Measurements from ENCODE around the gene PATL1. TPM values are rescaled to one million over a fixed set of nuclear protein-coding genes. Genes with fewer than 3 reads are reported as not detected.
"Not testable (repeated sequence)": the region's sequence is repeated elsewhere in the genome, so short reads cannot be mapped to it uniquely, and the experiment has no call there.

Gene PATL1
- total and polyA plus RNA-seq, 2 donors: 10.9 to 19.5 TPM

DNA sequence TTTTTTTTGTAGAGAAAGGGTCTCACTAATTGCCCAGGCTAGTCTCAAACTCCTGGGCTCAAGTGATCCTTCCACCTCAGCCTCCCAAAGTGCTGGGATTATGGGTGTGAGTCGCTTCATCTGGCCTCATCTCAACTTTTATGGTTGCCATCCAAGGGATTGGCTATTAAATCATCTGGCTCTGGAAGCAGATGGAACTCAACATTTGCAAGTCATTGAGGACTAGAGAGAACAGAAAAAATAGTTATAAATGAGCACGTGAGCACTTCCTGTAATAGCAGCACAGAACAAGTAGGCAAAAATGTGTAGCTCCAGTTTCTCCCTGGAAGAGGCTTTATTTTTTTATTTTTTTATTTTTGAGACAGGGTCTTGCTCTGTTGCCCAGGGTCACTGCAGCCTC lies 22.3 kb upstream of the PATL1 start:
- H3K4me3 ChIP-seq (ENCODE audit: low read depth, low read length): no peak overlapping the region
- H3K27ac ChIP-seq (ENCODE audit: low read depth): no peak overlapping the region
- WGBS: 69% methylated on average over 2 of the region's 2 CpGs
- H3K4me1 ChIP-seq (ENCODE audit: insufficient read depth): no peaks in the 10 kb centered on the region
- H3K36me3 ChIP-seq (ENCODE audit: insufficient read depth): no peaks in the 10 kb centered on the region
- DNase-seq (ENCODE audit: extremely low spot score): no peak

DNA sequence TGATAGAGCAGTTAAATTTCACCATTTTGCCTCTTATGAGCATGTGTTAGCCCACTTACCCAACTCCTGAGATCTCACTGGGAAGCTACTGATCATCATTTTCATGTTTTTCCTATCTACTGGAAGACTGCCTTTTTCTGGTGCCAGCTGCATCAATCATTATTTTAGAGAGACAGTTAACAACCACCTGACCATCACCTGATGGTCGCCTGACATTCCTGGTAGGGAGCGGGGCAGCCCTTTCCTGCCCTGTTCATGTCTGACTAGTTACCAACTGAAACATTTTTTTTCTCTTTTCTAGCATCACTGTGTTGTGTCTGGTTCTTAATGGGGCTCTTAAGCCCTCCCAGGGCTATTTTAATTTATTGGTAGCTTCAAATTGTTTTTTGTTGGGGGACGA lies 20.2 kb upstream of the PATL1 start:
- Histone ChIP-seq H3K36me3 (ENCODE audit: insufficient read depth) (no peaks in the 10 kb centered on the region), H3K4me1 (ENCODE audit: insufficient read depth) (no peaks in the 10 kb centered on the region), H3K27ac (ENCODE audit: low read depth) (no peak overlapping the region), H3K4me3 (ENCODE audit: low read depth, low read length) (no peak overlapping the region)
- WGBS: 64% methylated on average over 3 of the region's 3 CpGs
- no peak for DNase-seq (ENCODE audit: extremely low spot score)

DNA sequence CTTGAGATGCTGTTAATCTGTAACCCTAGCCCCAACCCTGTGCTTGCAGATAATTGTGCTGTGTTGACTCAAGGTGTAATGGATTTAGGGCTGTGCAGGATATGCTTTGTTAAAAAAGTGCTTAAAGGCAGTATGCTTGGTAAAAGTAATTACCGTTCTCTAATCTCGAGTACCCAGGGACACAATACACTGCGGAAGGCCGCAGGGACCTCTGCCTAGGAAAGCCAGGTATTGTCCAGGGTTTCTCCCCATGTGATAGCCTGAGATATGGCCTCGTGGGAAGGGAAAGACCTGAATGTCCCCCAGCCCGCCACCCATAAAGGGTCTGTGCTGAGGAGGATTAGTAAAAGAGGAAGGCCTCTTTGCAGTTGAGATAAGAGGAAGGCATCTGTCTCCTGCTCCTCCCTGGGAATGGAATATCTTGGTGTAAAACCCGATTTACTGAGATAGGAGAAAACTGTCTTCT lies 12.5 kb upstream of the PATL1 start:
- not testable (repeated sequence) for DNase-seq (ENCODE audit: extremely low spot score); H3K36me3 ChIP-seq (ENCODE audit: insufficient read depth)
- 50% methylated on average over 7 of the region's 7 CpGs for WGBS

DNA sequence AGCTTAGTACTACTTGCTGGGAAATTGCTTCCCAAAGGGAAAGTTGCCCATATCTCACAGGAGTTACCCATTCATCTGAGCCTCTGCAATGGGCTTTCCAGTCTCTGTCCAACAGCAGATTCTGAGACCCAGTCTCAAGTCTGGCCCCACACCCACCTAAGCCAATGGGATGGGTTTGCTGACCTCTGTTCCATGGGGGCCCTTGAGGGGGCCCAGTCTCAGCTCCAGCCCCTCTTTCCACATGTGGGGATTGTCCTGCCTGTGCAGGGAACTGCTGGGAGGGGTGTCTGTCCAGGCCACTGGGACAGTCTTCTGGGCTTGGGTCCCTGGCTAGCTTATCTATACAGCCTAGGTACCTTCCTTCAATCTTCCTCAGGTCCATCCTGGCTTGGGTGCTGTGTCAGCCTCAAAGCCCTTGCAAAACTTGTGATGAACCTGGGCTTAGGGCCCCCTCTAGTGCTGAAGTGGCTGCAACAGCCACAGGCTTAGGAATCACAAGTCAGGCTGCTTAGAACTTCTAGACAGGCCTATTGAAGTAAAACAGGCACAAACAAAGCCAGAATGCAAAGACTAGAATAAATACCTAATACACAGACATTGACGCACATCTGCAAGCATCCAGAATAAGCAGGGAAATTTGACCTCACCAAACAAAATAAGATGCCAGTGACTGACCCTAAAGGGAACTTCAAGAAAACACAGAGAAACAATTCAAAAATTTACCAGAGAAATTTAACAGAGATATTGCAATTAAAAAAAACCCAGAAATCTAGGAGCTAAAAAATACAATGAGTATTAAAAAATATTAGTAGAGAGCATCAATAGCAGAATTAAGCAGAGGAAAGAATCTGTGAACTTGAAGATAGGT lies 11.7 kb upstream of the PATL1 start:
- Histone ChIP-seq H3K4me1 (ENCODE audit: insufficient read depth) (no peaks in the 10 kb centered on the region), H3K4me3 (ENCODE audit: low read depth, low read length) (no peak overlapping the region), H3K27ac (ENCODE audit: low read depth) (no peak overlapping the region), H3K36me3 (ENCODE audit: insufficient read depth) (no peaks in the 10 kb centered on the region)
- 39% methylated on average over 1 of the region's 1 CpG for WGBS
- no peak for DNase-seq (ENCODE audit: extremely low spot score)

More for the DNA sequence above, 12.5 kb upstream of the PATL1 start:
- not testable (repeated sequence) for H3K27ac ChIP-seq (ENCODE audit: low read depth); H3K4me3 ChIP-seq (ENCODE audit: low read depth, low read length); H3K4me1 ChIP-seq (ENCODE audit: insufficient read depth)

DNA sequence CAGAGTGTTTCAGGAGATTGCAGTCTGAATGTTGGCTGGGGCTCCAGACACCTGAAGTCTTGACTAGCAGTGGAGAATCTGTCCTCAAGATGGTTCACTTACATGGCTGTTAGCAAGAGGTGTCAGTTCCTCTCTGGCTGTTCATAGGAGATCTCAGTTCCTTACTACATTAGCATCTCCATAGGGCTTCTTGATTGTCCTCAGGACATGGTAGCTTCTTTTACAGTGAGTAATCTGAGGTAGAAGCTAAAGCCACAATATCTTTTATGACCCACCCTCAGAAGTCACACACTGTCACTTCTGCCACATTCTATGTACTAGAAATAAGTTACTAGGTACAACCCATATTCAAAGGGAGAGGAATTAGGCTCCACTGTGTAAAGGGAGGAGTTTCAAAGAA lies 10.5 kb upstream of the PATL1 start:
- Histone ChIP-seq H3K36me3 (ENCODE audit: insufficient read depth) (no peaks in the 10 kb centered on the region), H3K4me3 (ENCODE audit: low read depth, low read length) (no peak overlapping the region), H3K27ac (ENCODE audit: low read depth) (no peak overlapping the region), H3K4me1 (ENCODE audit: insufficient read depth) (no peaks in the 10 kb centered on the region)
- no peak for DNase-seq (ENCODE audit: extremely low spot score)

- Histone ChIP-seq H3K27ac (ENCODE audit: low read depth) (no peak overlapping the region), H3K4me1 (ENCODE audit: insufficient read depth) (no peaks in the 10 kb centered on the region), H3K4me3 (ENCODE audit: low read depth, low read length) (no peak overlapping the region), H3K36me3 (ENCODE audit: insufficient read depth) (no peaks in the 10 kb centered on the region)
- DNase-seq (ENCODE audit: extremely low spot score): no peak
- WGBS: 89% methylated on average over 3 of the region's 3 CpGs
Measured at GRCh38 chr11:59678813-59679165, 10.0 kb upstream of the PATL1 start.

DNA sequence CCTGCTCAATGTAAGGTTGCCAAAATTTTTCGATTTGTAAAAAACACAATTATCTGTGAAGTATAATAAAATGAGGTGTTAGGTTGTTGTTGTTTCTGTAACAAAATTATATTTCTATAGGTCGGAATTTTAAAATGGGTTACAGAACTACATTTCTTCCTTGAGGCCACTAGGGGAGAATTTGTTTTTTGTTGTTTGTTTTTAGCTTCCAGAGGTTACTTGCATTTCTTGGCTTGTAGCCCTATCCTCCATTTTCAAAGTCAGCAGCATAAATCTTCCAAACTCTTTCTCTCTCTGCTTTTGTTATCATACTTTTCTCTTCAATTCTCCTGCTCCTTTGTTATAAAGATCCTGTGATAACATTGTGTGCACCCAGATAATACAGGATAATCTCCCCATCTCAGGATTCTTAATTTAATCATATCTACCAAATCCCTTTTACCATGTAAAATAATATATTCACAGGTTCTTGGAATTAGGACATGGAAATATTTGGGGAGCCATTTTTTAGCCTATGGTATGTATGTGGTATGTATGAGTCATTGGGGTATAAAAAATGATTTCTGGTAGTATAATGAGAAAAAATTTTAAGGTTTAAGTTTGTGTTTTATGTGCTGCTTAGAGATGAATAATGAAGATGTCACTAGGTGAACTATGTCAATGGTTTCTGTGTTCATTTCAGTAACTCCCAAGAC lies 9.4 kb upstream of the PATL1 start:
- Histone ChIP-seq H3K4me1 (ENCODE audit: insufficient read depth) (no peaks in the 10 kb centered on the region), H3K27ac (ENCODE audit: low read depth) (no peak overlapping the region), H3K4me3 (ENCODE audit: low read depth, low read length) (no peak overlapping the region), H3K36me3 (ENCODE audit: insufficient read depth) (no peaks in the 10 kb centered on the region)
- WGBS: 86% methylated on average over 2 of the region's 2 CpGs
- DNase-seq (ENCODE audit: extremely low spot score): no peak

DNA sequence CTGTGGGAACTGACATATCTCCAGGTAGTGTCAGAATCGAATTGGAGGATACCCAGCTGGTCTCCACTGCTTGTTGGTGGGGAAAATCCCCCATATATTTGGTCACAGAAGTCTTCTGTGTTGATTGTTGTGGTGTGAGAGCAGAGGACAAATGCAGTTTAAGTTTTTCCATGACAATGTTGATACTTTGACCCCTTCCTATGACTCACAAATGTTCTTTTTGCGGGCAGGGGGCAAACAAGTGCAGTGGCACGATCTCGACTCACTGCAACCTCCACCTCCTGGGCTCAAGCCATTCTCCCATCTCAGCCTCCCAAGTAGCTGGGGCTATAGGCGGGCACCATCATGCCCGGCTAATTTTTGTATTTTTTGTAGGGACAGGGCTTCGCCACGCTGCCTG lies 7.4 kb upstream of the PATL1 start:
- Histone ChIP-seq H3K4me1 (ENCODE audit: insufficient read depth) (no peaks in the 10 kb centered on the region), H3K27ac (ENCODE audit: low read depth) (no peak overlapping the region), H3K4me3 (ENCODE audit: low read depth, low read length) (no peak overlapping the region), H3K36me3 (ENCODE audit: insufficient read depth) (no peaks in the 10 kb centered on the region)
- DNase-seq (ENCODE audit: extremely low spot score): no peak
- 84% methylated on average over 8 of the region's 8 CpGs for WGBS

DNA sequence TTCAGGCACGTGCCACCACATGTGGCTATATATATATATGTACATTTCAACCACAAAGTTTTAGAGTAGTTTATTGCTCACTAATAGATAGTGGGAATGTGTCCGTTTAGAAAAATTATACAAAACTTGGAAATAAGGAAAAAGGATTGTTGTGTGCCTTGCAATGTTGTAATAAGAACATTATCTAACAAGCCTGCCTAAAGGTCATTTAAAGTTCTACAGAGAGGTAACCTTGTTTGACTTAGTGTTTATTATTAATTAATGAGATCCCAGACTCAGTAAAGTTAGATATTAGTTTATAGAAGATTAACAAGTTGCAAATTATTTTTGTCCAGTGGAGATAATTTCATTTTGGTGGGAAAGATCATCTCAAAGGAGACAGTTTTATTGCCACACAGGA lies 5.5 kb upstream of the PATL1 start:
- WGBS: 65% methylated on average over 2 of the region's 2 CpGs
- DNase-seq (ENCODE audit: extremely low spot score): no peak
- H3K27ac ChIP-seq (ENCODE audit: low read depth): no peak overlapping the region
- H3K36me3 ChIP-seq (ENCODE audit: insufficient read depth): no peaks in the 10 kb centered on the region
- no peak overlapping the region for H3K4me3 ChIP-seq (ENCODE audit: low read depth, low read length)
- H3K4me1 ChIP-seq (ENCODE audit: insufficient read depth): no peaks in the 10 kb centered on the region

- Histone ChIP-seq H3K27ac (ENCODE audit: low read depth) (no peak overlapping the region), H3K36me3 (ENCODE audit: insufficient read depth) (no peaks in the 10 kb centered on the region), H3K4me3 (ENCODE audit: low read depth, low read length) (no peak overlapping the region), H3K4me1 (ENCODE audit: insufficient read depth) (no peaks in the 10 kb centered on the region)
- WGBS: 90% methylated on average over 2 of the region's 2 CpGs
- no peak for DNase-seq (ENCODE audit: extremely low spot score)
Measured at GRCh38 chr11:59673291-59673690, 4.5 kb upstream of the PATL1 start.

GRCh38 chr11:59671471-59671870 lies 2.6 kb upstream of the PATL1 start:
- Histone ChIP-seq H3K4me3 (ENCODE audit: low read depth, low read length) (no peak overlapping the region), H3K27ac (ENCODE audit: low read depth) (no peak overlapping the region), H3K36me3 (ENCODE audit: insufficient read depth) (no peaks in the 10 kb centered on the region), H3K4me1 (ENCODE audit: insufficient read depth) (no peaks in the 10 kb centered on the region)
- DNase-seq (ENCODE audit: extremely low spot score): no peak
- WGBS: 94% methylated on average over 11 of the region's 11 CpGs

DNA sequence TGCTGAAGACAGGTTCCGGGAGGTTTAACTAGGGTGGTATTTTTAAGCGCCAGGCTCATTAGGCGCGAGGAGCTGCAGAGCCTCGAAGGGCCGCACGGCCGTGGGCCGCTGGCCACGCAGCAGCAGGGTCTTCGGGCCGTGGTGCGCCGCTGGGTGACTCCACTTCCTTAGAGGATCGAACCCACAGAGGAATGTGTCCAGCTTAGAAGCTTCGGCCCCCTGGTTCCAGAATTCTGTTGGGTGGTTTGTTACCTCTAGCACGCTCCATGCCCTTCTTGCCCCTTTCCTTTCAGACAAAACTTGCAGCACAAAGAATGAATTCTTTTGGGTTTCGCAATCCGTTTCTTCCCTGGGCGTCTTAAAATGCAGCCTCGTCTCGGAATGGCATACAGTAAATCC lies 773 bp upstream of the PATL1 start:
- WGBS: 4% methylated on average over 22 of the region's 22 CpGs

GRCh38 chr11:59668188-59668949 lies 468 bp downstream of the PATL1 start:
- H3K4me1 ChIP-seq (ENCODE audit: insufficient read depth): no peaks in the 10 kb centered on the region
- no peak overlapping the region for H3K27ac ChIP-seq (ENCODE audit: low read depth)
- peak overlapping the region; percentile 99 for H3K4me3 ChIP-seq (ENCODE audit: low read depth, low read length)
- under 1% methylated on average over 39 of the region's 39 CpGs for WGBS
- DNase-seq (ENCODE audit: extremely low spot score): no peak
- H3K36me3 ChIP-seq (ENCODE audit: insufficient read depth): no peaks in the 10 kb centered on the region

More for the DNA sequence above, 773 bp upstream of the PATL1 start:
- Histone ChIP-seq H3K4me3 (ENCODE audit: low read depth, low read length) (peak overlapping the region; percentile 99), H3K36me3 (ENCODE audit: insufficient read depth) (no peaks in the 10 kb centered on the region), H3K4me1 (ENCODE audit: insufficient read depth) (no peaks in the 10 kb centered on the region), H3K27ac (ENCODE audit: low read depth) (peak overlapping the region; percentile 98)
- no peak for DNase-seq (ENCODE audit: extremely low spot score)

DNA sequence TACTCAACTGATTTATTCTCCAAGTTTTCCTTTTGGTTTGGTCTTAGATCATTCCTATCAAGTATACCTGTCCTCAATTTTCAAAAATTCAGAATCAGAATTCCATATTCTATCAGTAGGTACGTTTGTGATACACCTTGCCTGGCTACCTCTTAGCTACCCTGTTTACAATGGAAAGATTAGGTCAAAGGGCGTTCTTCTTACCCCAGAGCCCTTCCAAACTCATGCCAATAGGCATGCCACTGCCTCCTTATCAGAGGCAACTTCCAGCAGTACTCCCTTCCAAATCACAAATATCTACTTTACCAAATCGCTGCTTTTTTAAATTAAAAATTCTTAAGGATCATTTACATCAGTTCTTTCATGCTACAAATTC lies 1.0 kb downstream of the PATL1 start:
- no peak overlapping the region for H3K27ac ChIP-seq (ENCODE audit: low read depth)
- peak overlapping the region; percentile 99 for H3K4me3 ChIP-seq (ENCODE audit: low read depth, low read length)
- 28% methylated on average over 3 of the region's 3 CpGs for WGBS
- no peaks in the 10 kb centered on the region for H3K4me1 ChIP-seq (ENCODE audit: insufficient read depth)
- H3K36me3 ChIP-seq (ENCODE audit: insufficient read depth): no peaks in the 10 kb centered on the region
- no peak for DNase-seq (ENCODE audit: extremely low spot score)

Data from urinary bladder (tissue), 4 donors.